NCI-H82 (cell line): Measurements from ENCODE around the gene DNAJB2.
"Not testable (repeated sequence)": the region's sequence is repeated elsewhere in the genome, so short reads cannot be mapped to it uniquely, and the experiment has no call there.

Experiments
- DNase-seq: peaks from one replicate; lab custom pipeline; 2025; lab: John Stamatoyannopoulos, UW

Gene DNAJB2

DNA sequence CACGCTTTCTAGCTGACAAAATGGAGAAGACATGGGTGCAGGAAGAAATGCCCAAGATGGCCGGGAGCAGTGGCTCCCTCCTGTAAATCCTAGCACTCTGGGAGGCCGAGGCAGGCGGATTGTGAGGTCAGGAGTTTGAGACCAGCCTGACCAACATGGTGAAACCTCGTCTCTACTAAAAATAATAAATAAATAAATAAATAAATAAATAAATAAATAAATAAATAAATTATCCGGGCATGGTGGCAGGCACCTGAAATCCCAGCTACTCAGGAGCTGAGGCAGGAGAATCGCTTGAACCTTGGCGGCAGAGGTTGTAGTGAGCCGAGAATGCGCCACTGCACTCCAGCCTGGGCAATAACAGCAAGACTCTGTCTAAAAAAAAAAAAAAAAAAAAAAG is 20.2 kb upstream of the DNAJB2 start:
- DNase-seq, result not testable (repeated sequence)

DNA sequence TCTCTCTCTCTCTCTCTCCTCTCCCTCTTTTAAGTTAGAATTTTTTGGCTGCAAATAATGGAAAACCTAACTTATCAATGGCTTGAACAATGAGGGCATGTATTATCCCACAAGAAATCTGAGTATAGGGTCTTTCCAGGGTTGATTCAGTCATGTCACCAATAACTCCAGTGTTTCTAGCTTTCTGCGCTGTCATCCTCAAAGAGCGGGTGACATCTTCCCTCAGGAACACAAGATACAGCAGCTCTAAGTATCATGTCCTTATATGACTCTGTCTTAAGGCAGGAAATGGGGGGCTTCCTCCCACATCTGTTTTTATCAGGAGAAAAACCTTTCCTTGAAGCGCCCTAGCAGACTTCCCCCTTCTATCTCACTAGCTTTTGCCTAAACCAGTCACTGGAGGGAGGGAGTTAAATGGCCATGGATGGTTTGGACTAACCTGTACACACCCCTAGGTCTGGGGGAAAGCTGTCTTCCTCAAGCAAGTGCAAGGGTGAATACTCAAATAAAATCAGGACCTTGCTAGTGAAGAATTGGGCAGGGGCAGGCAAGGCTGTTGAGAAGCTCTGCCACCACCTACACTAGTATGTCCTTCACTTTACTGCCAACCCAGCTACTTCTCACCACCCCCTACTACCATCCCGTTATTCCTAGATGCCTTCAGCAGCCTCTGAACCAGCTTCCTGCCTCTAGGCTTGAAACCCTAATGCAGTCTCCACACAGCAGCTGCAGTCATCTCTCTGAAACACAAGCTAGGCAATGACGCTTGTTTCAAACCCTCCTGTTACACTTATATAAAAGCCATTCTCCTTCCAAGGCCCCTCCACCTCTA is 17.9 kb upstream of the DNAJB2 start:
- DNase-seq, result no peak

- DNase-seq, result no peak
These were observed 12.9 kb upstream of the DNAJB2 start for GRCh38 chr2:219266232-219266631.

DNA sequence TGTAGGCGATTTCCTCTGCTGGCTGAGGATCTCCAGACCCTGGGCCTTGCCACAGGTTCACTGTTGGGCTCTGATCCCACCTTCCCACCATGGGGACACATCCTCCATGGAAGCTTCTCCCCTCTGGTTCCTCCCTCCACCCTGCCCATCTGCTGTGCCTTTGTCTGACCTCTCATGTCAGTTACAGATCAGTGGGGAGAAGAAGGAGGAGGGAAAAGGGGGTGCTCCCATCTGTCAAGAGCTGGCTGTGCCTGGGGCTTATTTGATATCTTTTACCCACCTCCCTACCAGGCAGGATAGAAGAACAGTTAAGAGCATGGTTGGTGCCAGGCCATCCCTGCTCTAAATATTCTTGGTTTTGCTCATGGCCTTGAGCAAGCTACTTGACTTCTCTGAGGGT is 12.3 kb upstream of the DNAJB2 start:
- peak; percentile 64 for DNase-seq

- no peak for DNase-seq
These were observed 10.9 kb upstream of the DNAJB2 start for GRCh38 chr2:219268294-219268693.

DNA sequence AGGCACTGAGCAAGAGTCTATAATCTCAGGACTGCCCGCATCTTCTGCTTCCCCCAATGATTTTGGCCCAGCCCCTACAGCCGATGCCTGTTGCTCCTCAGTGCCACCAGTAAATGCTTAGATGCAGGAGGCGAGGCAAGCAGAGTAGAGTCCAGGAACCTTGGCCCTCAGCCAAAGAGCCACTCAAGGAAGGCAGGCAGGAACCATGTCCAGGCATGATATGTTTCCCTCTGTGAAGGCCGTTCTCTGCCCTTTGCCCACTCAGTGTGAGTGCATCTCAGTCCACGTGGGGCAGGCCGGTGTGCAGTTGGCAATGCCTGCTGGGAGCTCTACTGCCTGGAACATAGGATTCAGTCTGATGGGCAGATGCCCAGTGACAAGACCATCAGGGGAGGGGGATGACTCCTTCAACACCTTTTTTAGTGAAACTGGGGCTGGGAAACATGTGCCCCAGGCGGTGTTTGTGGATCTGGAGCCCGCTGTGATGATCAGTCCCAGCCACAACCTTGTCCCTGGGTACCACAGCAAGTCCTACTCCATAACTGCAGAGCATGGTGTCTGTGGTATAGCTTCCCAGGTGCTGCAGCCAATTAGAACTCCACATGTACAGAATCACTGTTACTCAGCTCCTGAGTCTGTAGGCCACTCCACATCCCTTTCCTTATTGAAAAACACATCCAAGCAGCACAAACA is 9.7 kb upstream of the DNAJB2 start:
- DNase-seq, result no peak

DNA sequence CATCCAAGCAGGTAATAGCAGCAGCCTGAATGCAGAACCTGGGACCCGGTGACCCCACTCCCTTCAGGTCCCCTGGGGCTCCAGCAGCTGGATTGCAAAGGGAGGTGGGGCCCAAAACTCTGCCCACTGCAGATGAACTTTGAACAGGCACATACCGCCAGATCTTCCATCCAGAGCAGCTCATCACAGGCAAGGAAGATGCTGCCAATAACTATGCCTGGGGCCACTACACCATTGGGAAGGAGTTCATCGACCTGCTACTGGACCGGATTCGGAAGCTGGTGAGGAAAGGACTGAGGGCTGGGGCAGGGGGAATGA is 9.2 kb upstream of the DNAJB2 start:
- DNase-seq, result no peak

- DNase-seq, result no peak
These were observed 8.1 kb upstream of the DNAJB2 start for GRCh38 chr2:219271021-219271420.

- no peak for DNase-seq
These were observed 6.8 kb upstream of the DNAJB2 start for GRCh38 chr2:219272356-219272755.

- DNase-seq, result peak; percentile 39
These were observed 6.2 kb upstream of the DNAJB2 start for GRCh38 chr2:219272995-219273394.

DNA sequence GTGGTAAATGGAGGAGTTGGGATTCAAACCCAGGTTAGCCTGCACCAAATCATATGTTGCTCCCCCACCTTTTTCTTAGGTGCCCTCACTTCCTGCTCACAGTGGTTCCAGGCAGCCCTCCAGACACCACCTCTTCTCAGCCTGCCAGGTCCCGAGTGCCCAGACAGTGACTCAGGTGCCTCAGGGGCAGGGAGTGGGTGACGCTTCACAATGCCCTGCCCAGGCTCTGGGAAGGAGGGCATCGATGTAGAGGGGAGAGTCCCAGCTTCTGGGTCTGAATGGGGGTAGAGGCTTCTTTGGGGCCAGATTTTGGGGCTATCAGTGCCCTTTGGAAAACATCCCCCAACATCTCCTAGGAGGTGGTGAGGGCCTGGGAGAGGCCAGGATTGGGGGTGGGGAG is 5.2 kb upstream of the DNAJB2 start:
- no peak for DNase-seq

DNA sequence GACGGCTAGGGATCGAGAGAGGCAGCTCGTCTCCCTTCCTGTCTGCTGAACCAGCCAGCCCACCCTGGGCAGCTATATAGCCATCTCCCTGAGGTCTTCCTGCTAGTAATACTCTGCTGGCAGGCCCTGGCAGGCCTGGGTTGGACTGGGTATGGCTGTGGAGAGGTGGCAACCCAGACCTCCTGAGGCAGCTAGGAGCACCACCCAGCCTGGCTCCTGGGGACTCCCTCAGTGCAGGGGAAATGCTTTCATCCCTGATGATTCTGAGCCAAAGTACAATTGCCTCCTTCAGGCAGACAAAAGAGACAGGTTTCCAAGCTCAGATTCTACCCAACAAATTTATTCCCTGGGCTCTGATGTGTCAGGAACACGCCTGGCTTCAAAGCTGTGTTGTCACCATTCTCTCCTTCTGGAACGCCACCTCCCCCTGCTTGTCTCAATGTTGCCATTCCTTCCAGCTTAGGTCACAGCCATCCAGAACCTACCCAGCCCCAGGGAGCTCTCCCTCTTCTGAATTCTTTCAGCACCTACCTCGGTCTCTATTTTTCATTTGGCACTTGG is 4.7 kb upstream of the DNAJB2 start:
- no peak for DNase-seq

GRCh38 chr2:219277703-219278654 is 1.2 kb upstream of the DNAJB2 start:
- peak; percentile 87 for DNase-seq

DNA sequence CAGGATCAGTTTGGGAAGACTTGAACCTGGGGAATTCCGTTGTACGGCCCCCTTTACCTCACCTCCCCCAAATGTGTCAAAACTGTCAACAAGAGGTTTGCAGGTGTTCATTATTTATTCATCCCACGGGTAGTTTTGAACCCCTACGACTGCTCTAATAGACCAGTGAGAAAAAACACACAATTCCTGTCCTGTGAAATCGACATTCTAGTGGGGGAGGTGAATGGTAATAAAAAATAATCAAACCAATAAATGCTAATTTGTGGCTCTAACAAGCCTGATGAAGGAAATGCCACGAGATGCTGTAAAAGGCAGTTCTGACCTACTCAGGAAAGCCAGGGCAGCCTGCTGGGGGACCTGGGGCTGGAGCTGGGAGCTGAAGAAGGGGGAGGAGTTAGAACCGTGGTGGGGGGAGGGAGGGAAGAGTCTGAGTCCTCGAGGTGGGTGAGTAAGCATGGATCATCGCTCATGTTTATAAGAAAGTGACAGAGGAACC is 463 bp upstream of the DNAJB2 start:
- no peak for DNase-seq

GRCh38 chr2:219279916-219280516 is 850 bp downstream of the DNAJB2 start:
- DNase-seq, result no peak

DNA sequence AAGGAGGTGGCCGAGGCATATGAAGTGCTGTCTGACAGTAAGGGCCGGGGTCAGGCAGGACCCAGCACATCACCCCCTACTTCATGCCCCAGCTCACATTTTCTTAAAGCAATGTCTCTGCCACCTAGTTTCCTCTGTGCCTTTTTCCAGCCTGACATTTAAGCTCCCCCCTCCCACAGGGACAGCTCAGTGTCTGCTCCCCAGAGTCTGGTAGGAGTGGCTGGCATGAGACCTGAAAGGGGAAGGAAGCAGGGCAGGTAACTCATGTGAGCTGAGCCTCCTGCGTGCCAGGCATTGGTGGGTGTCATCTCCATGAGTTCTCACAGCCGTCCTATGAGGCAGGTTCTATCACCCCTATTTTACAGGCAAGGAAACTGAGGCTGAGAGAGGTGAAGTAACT is 1.5 kb downstream of the DNAJB2 start:
- DNase-seq, result no peak

- DNase-seq, result no peak
These were observed 2.4 kb downstream of the DNAJB2 start for GRCh38 chr2:219281588-219281987.

GRCh38 chr2:219282375-219282774 is 3.2 kb downstream of the DNAJB2 start:
- DNase-seq, result no peak

- DNase-seq, result no peak
These were observed 3.9 kb downstream of the DNAJB2 start for GRCh38 chr2:219282943-219283581.

GRCh38 chr2:219284501-219285372 is 5.6 kb downstream of the DNAJB2 start:
- DNase-seq, result no peak
